ENCODE results near the gene OR56A5. TPM values are rescaled to one million over a fixed set of nuclear protein-coding genes. Genes with fewer than 3 reads are reported as not detected.

Gene OR56A5
- total and polyA plus RNA-seq, 2 of the 13 experiments (the other 11 are each of a cell fraction or from before 2014, with no cell fraction given), result not detected

- peaks cover 13% of the 10 kb centered on the region for H3K9me3 ChIP-seq (ENCODE audit: low read length)
- no peak overlapping the region for H3K4me3 ChIP-seq (replicated peaks in 1 of 3; ENCODE audit: insufficient read depth in 1 of 3, low read depth in 2 of 3, low read length in 3 of 3)
- CTCF ChIA-PET (ENCODE audit: low intra/inter-chr PET ratio, low total read pairs), result no interaction called here
- H3K27me3 ChIP-seq (ENCODE audit: control insufficient read depth in 1 of 2, insufficient read depth in 2 of 2, low read length in 2 of 2), result no peaks in the 10 kb centered on the region
- no TSS peak for BruUV-seq (replicated peaks)
- H3K9ac ChIP-seq (ENCODE audit: insufficient read depth, low read depth, low read length), result no peak overlapping the region
- H3K36me3 ChIP-seq (replicated peaks in 1 of 2; ENCODE audit: control insufficient read depth in 1 of 2, insufficient read depth in 2 of 2, low read length in 2 of 2), result no peaks in the 10 kb centered on the region
- H3K4me2 ChIP-seq (ENCODE audit: low read depth, low read length), result no peak overlapping the region
- no peak for DNase-seq (ENCODE audit: low spot score)
- no peaks in the 10 kb centered on the region for H3K79me2 ChIP-seq (ENCODE audit: insufficient read depth, low read length)
- WGBS (ENCODE audit: low lambda C conversion rate), result 0% methylated on average over 3 of the region's 3 CpGs
- no peak overlapping the region for H3K27ac ChIP-seq (ENCODE audit: extremely low read length, insufficient read depth, low read length)
- POLR2A ChIA-PET, result no interaction called here
- H4K20me1 ChIP-seq (ENCODE audit: insufficient read depth, low read length), result no peaks in the 10 kb centered on the region
- in situ Hi-C loops (cut with HindIII; ENCODE audit: extremely low pct_ligation_motif_present, low pct_unique_long_range_greater_than_20kb), result no loop called here
- no peak for FAIRE-seq
- H2AFZ ChIP-seq (ENCODE audit: low read length), result no peak overlapping the region
- no peaks in the 10 kb centered on the region for H3K4me1 ChIP-seq (ENCODE audit: insufficient read depth, low read length)
- intact Hi-C loops (cut with micrococcal nuclease; ENCODE audit: unreplicated experiment), result no loop called here
- TF ChIP-seq ZNF275 (CRISPR knock-in tag; IDR thresholded peaks at IDR 0.05; ENCODE audit: borderline replicate concordance), result no peak
- TF ChIP-seq ZFP82 (CRISPR knock-in tag; IDR thresholded peaks at IDR 0.05; ENCODE audit: borderline replicate concordance), result no peak
- TF ChIP-seq SMARCE1 (IDR thresholded peaks at IDR 0.05; ENCODE audit: borderline replicate concordance), result no peak
- TF ChIP-seq CREB1 (IDR thresholded peaks at IDR 0.05), result peak; percentile 50; the same call in 1 of the 2 replicates
- TF ChIP-seq CREB1 (CRISPR knock-in tag; IDR thresholded peaks at IDR 0.05), result no peak
- TF ChIP-seq, protein P1, sequence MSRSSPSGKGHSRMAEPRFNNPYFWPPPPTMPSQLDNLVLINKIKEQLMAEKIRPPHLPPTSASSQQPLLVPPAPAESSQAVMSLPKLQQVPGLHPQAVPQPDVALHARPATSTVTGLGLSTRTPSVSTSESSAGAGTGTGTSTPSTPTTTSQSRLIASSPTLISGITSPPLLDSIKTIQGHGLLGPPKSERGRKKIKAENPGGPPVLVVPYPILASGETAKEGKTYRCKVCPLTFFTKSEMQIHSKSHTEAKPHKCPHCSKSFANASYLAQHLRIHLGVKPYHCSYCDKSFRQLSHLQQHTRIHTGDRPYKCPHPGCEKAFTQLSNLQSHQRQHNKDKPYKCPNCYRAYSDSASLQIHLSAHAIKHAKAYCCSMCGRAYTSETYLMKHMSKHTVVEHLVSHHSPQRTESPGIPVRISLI (CRISPR knock-in tag; IDR thresholded peaks at IDR 0.05; ENCODE audit: borderline replicate concordance), result no peak
- peak; percentile 72 for TF ChIP-seq ATF7 (IDR thresholded peaks at IDR 0.05)
- no peak for TF ChIP-seq ATF7 (CRISPR knock-in tag; IDR thresholded peaks at IDR 0.05)
- ATAC-seq, result no peak
Measured at GRCh38 chr11:5967708-5968107, 586 bp downstream of the OR56A5 start.
